NAMALWA (cell line): ENCODE measurements around the gene LRRN4.

Experiments
- DNase-seq: peaks from one replicate; pipeline ENCODE4 v3.0.0-alpha.2; 2015; ENCODE audit warnings: low spot score

The LRRN4 gene

GRCh38 chr20:6053776-6054688, at the start of gene LRRN4:
Gene LRRN4, minus strand, starts transcription at chr20:6054060. Its CDS starts 1,261 bp downstream, at chr20:6052799.
- no peak for DNase-seq

- no peak for DNase-seq
These were observed 49.4 kb upstream of the LRRN4 start for GRCh38 chr20:6103301-6103700.

DNA sequence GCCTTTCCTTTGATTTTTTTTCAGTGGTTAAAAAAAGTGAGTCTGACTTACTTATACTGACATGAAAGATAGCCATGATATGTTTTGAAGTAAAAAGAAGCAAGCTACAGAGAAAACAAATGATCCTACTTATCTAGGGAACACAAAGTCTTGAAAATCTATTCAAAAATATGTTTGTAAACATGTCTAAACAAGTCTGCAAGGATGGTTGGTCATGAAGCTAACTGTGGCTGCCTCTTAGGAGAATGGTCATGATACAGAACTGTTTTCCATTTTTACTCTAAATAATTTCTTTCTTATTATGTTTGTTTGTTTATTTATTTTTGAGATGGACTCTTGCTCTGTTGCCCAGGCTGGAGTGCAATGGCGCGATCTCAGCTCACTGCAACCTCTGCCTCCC, 47.5 kb upstream of the LRRN4 start:
- DNase-seq: no peak

- DNase-seq: no peak
These were observed 46.4 kb upstream of the LRRN4 start for GRCh38 chr20:6100246-6100645.

GRCh38 chr20:6099819-6100218, 46.0 kb upstream of the LRRN4 start:
- DNase-seq: no peak

GRCh38 chr20:6095409-6095808, 41.5 kb upstream of the LRRN4 start:
- no peak for DNase-seq

- DNase-seq: no peak
These were observed 40.7 kb upstream of the LRRN4 start for GRCh38 chr20:6094565-6094964.

DNA sequence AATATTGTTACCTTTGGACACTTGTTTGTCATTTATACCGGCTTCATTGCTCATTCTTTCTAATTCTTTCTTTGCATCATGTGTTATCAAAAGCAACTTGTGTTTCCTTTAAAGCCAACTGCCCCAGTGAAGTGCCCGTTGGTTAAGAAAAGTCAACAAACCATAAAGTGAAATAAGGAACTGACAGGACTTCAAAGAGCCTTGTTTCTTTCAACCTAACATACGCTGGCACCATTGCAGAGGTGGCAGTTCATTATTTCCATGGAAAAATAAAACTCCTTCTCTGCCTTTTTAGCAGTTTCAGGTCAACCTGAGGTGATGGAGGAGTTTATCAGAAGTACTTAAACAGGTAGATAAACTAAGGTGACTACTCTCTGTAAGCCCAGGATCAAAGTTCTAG, 40.2 kb upstream of the LRRN4 start:
- no peak for DNase-seq

GRCh38 chr20:6091661-6092060, 37.8 kb upstream of the LRRN4 start:
- DNase-seq: no peak

GRCh38 chr20:6086868-6087267, 33.0 kb upstream of the LRRN4 start:
- no peak for DNase-seq

DNA sequence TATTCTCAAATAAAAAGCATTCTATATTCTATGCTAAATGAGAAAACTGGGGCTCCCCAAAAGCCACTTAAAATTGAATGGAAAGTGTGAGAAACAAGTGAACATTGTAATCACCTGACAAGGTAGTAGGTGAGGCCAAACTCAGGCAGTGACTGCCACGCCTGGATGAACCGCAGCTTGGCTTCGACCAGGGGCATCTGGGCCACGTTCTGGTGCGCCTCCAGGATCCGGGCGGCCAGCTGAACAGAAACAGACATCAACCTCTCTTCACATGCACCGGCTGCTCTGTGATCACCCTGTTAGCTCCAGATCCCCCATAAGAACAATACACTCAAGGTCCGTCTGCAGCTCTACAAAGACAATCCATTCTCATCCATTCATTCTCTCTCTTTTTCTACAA, 30.1 kb upstream of the LRRN4 start:
- DNase-seq: no peak

- DNase-seq: no peak
These were observed 27.4 kb upstream of the LRRN4 start for GRCh38 chr20:6081236-6081635.

GRCh38 chr20:6079016-6079415, 25.2 kb upstream of the LRRN4 start:
- DNase-seq: no peak

DNA sequence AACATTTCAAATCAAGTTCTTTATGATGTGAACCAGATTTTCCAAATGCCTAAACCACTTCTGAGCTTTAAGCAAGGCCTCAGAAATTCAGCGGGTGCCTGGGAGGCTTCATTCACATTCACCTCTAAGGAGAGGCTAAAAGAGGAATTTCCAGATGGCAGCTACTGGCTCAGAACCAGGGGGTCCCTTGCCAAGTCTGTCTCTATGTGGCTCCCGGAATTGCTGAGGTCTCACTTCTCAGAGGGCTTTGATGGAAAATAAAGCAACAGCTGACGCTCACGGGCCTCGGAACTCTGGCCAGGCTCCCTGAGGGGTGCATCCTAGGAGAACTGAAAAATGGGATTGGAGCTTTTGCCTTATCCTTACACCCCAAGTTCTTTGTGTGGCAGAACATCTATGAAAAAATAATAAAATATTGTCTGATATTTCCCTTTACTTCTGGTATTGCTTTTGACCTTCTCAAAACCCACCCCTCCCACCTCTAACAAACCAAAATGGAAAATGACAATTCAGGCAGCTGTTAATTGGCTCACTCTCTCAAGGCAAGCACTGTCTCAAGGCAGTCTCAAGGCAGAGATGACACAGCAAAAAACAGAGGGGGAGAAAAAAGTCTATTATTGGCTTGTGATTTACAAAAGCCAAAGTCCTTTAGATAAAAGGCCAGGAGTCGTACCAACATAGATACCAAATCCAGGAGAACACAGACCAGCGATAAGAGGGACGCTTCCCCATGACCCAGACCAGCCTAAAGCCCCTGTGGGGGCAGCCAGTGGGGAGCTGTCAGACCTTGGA, 21.8 kb upstream of the LRRN4 start:
- DNase-seq: no peak

DNA sequence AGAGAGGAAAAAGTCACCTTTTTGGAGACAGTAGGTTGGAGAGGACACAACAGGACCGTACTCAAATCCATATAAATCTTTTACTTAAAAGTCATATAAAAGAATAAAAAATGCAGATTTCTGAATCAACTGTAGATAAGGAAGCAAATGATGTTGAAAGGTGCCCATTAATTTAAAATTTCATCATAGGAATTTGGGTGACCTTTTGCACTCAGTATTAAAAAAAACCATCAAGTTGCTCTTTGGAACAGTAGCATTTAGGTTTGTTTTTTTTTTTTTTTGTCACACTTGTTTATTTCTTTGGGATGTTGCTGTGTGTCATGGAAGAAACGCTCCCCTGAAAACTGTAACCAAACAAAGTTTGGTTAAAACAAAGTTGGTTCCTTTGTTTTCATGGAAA, 20.9 kb upstream of the LRRN4 start:
- DNase-seq: no peak

DNA sequence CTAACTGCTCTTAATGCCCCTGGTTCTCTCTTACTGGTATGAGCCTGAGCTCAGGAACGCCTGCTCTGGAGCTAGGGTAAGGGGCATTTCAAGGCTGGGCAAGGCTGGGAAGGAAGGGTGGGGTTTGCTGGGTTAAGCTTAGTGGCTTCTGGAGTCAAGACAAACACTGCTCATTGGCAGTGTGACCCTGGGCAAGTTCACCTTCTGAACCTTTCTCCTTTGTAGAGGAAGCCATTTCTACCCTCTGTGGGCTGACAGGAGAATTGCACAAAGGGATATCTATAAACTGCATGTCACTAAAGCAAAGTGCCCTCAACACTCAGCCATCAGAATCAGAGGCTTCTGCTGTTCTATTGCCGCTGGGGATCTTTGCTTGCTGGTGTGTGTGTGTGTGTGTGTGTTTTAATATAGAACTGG, 20.3 kb upstream of the LRRN4 start:
- peak; percentile 63 for DNase-seq

- DNase-seq: no peak
These were observed 17.2 kb upstream of the LRRN4 start for GRCh38 chr20:6070829-6071695.

DNA sequence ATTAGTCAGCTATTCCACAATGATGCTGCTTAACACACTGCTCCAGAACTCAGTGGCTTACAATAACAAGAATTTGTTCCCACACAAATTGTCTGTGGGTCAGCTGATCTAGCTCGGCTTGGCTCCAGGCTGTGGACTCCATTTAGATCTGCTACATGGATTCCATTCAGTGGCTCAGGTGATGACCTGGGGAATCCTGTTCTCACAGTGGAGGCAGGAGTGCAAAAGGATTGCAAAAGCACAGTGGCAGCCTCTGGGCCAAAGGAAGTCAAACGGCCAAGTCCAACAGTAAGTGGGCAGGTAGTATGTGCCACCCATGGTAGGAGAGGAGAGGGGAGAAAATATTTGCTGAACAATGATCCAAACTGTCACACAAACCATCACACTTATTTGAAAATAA, 15.8 kb upstream of the LRRN4 start:
- DNase-seq: no peak

GRCh38 chr20:6067763-6068318, 14.0 kb upstream of the LRRN4 start:
- DNase-seq: no peak

- DNase-seq: no peak
These were observed 12.7 kb upstream of the LRRN4 start for GRCh38 chr20:6066582-6066981.

DNA sequence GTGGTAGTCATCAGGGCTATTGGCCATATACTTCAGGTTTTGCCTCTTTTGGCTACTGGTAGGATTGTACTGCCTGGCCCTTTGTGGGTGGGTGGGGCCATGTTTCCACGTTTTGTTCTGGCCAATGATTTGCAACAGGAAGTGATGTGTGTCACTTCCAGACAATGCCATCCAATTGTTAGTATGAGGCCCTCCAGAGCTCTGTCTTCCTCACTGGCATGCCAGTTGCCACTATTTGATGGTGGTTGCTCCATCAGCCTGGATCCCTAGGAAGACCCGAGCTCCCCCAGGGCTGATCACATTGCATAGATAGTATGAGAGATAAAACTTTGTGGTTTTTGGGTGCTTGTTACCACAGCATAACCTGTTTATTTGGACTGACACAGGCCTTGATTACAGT, 7.7 kb upstream of the LRRN4 start:
- no peak for DNase-seq

DNA sequence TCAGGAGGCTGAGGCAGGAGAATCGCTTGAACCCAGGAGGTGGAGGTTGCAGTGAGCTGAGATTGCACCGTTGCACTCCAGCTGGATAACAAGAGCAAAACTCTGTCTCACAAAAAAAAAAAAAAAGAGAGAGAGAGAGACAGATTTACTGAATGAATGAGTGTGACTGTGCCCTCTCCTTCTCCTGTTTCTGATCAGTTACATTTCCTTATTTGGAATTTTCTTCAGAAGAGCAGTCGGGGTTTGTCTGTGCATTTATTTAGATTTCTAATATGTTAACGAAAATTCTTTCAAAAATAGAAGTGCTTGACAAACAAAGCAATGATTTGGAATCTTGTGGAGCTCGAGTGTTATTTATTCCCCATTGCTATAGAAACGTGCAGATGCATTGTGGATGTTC, 6.4 kb upstream of the LRRN4 start:
- DNase-seq: no peak
